H1 (cell line): ENCODE results near the gene PASD1. TPM values are rescaled to one million over a fixed set of nuclear protein-coding genes. Genes with fewer than 3 reads are reported as not detected.
"Not testable (repeated sequence)": the region's sequence is repeated elsewhere in the genome, so short reads cannot be mapped to it uniquely, and the experiment has no call there.

Experiments used
- CTCF ChIA-PET: fragments of 300-600 bp; sonication (Branson Sonifier 250); formaldehyde crosslinking; loops from one replicate; lab custom pipeline; 2021; ENCODE audit not compliant: partially characterized antibody; lab: Charles Lee
- POLR2A ChIA-PET: fragments of 300-600 bp; sonication (Branson Sonifier 250); formaldehyde crosslinking; loops from one replicate; lab custom pipeline; 2021; ENCODE audit warnings: inconsistent platforms; ENCODE audit not compliant: partially characterized antibody; lab: Charles Lee
- DNase-seq, 2 experiments: peaks; one replicate each; pipeline versions ENCODE4 v3.0.0 to v3.0.0-alpha.2; 2010 to 2022; ENCODE audit warnings: low spot score in 2 of 2, low read depth in 1 of 2, mixed read lengths in 1 of 2
- FAIRE-seq: peaks from 2 replicates; lab custom pipeline; 2011; peaks lifted over from hg19 to GRCh38; lab: Jason Lieb, UNC
- H2AFZ ChIP-seq: 2 replicates; pipeline ENCODE4 v1.8.1; 2012; ENCODE audit warnings: low read length, inconsistent platforms
- H2AK5ac ChIP-seq: 2 replicates; pipeline ENCODE4 v1.6.1; 2013; ENCODE audit warnings: low read depth, low read length
- H2BK120ac ChIP-seq: replicated peaks from 2 replicates; pipeline ENCODE3; 2013; ENCODE audit warnings: low read depth, low read length, inconsistent platforms
- H2BK12ac ChIP-seq: 2 replicates; pipeline ENCODE4 v1.6.1; 2013; ENCODE audit warnings: low read depth, low read length
- H2BK15ac ChIP-seq: 2 replicates; pipeline ENCODE4 v1.6.1; 2013; ENCODE audit warnings: low read length
- H2BK20ac ChIP-seq: 2 replicates; pipeline ENCODE4 v1.6.1; 2013; ENCODE audit warnings: low read length
- H2BK5ac ChIP-seq: 2 replicates; pipeline ENCODE4 v1.6.1; 2013; ENCODE audit warnings: low read depth, low read length
- H3K14ac ChIP-seq: 2 replicates; pipeline ENCODE4 v1.6.1; 2013; ENCODE audit warnings: inconsistent platforms; ENCODE audit not compliant: insufficient read length
- H3K18ac ChIP-seq: 2 replicates; pipeline ENCODE4 v1.6.1; 2013; ENCODE audit warnings: low read length; ENCODE audit errors: extremely low read depth
- H3K23ac ChIP-seq: 2 replicates; pipeline ENCODE4 v1.6.1; 2013; ENCODE audit warnings: inconsistent platforms; ENCODE audit not compliant: insufficient read length
- H3K23me2 ChIP-seq: 2 replicates; pipeline ENCODE4 v1.6.1; 2013; ENCODE audit warnings: low read depth, low read length
- H3K27ac ChIP-seq: 2 replicates; pipeline ENCODE4 v1.6.1; 2011; ENCODE audit warnings: low read depth, low read length, inconsistent platforms
- H3K27me3 ChIP-seq, 4 experiments: replicated peaks in 1 of 4; 1 replicate in 1 of 4; 2 replicates in 3 of 4; pipeline versions ENCODE4 v1.6.1 to v1.8.1; 2011 to 2013; ENCODE audit warnings: low read length in 3 of 4, mild to moderate bottlenecking in 3 of 4, inconsistent platforms in 2 of 4, mixed read lengths in 2 of 4, moderate library complexity in 1 of 4; ENCODE audit not compliant: control insufficient read depth in 3 of 4, insufficient read depth in 3 of 4; ENCODE audit errors: extremely low read depth in 1 of 4
- H3K36me3 ChIP-seq, 4 experiments: 2 replicates each; pipeline versions ENCODE4 v1.6.1 to v1.8.1; 2011 to 2013; ENCODE audit warnings: mild to moderate bottlenecking in 4 of 4, low read length in 3 of 4, moderate library complexity in 2 of 4, control low read depth in 1 of 4, inconsistent platforms in 1 of 4; ENCODE audit not compliant: insufficient read depth in 4 of 4, control insufficient read depth in 2 of 4
- H3K4ac ChIP-seq: replicated peaks from 2 replicates; pipeline ENCODE3; 2013; ENCODE audit warnings: low read length, low read depth, mixed read lengths, inconsistent platforms; ENCODE audit not compliant: insufficient read length
- H3K4me1 ChIP-seq, 4 experiments: replicated peaks in 1 of 4; 1 replicate in 1 of 4; 2 replicates in 3 of 4; pipeline versions ENCODE4 v1.6.1 to v1.8.1; 2011 to 2013; ENCODE audit warnings: low read length in 3 of 4, inconsistent platforms in 2 of 4, mixed read lengths in 1 of 4; ENCODE audit not compliant: insufficient read depth in 4 of 4, control insufficient read depth in 3 of 4
- H3K4me2 ChIP-seq, 2 experiments: 2 replicates each; pipeline versions ENCODE4 v1.6.1 to v1.8.1; 2011 to 2013; ENCODE audit warnings: low read depth in 2 of 2, low read length in 2 of 2, control low read depth in 1 of 2, inconsistent platforms in 1 of 2, mild to moderate bottlenecking in 1 of 2; ENCODE audit not compliant: insufficient read depth in 1 of 2
- H3K4me3 ChIP-seq, 4 experiments: fragments of 200-600, 300-600 bp in 1 of 4; sonication (generic), shearing (Covaris generic), sonication (Bioruptor Twin) in 1 of 4; 2 replicates each; pipeline versions ENCODE4 v1.5.1 to v1.8.1; 2011 to 2016; ENCODE audit warnings: low read length in 4 of 4, low read depth in 3 of 4, control low read depth in 2 of 4, inconsistent platforms in 2 of 4, mild to moderate bottlenecking in 2 of 4, mixed read lengths in 1 of 4, moderate library complexity in 1 of 4; ENCODE audit not compliant: insufficient read depth in 2 of 4; ENCODE audit errors: extremely low read depth in 1 of 4
- H3K56ac ChIP-seq: replicated peaks from 2 replicates; pipeline ENCODE3; 2013; ENCODE audit warnings: low read depth, mild to moderate bottlenecking, mixed read lengths, low read length, inconsistent platforms; ENCODE audit not compliant: insufficient read length
- H3K79me1 ChIP-seq: 2 replicates; pipeline ENCODE4 v1.6.1; 2013; ENCODE audit warnings: low read depth, low read length, control low read depth
- H3K79me2 ChIP-seq, 2 experiments: 2 replicates each; pipeline versions ENCODE4 v1.6.1 to v1.8.1; 2012 to 2013; ENCODE audit warnings: low read length in 2 of 2, mild to moderate bottlenecking in 2 of 2, inconsistent platforms in 1 of 2; ENCODE audit not compliant: insufficient read depth in 2 of 2, control insufficient read depth in 1 of 2
- H3K9ac ChIP-seq, 4 experiments: replicated peaks in 1 of 4; 1 replicate in 1 of 4; 2 replicates in 3 of 4; pipeline versions ENCODE4 v1.6.1 to v1.8.1; 2011 to 2013; ENCODE audit warnings: low read depth in 3 of 4, low read length in 3 of 4, control low read depth in 2 of 4, mild to moderate bottlenecking in 2 of 4, moderate library complexity in 2 of 4, inconsistent platforms in 1 of 4; ENCODE audit errors: extremely low read depth in 1 of 4
- H3K9me3 ChIP-seq, 2 experiments: 2 replicates each; pipeline versions ENCODE4 v1.6.1 to v1.8.1; 2012 to 2013; ENCODE audit warnings: mild to moderate bottlenecking in 2 of 2, moderate library complexity in 2 of 2, control low read depth in 1 of 2, inconsistent platforms in 1 of 2, low read depth in 1 of 2, low read length in 1 of 2, mixed read lengths in 1 of 2; ENCODE audit not compliant: insufficient read depth in 2 of 2
- H4K20me1 ChIP-seq, 2 experiments: replicated peaks in 1 of 2; 2 replicates each; pipeline versions ENCODE3 to v1.8.1; 2011 to 2013; ENCODE audit warnings: inconsistent platforms in 2 of 2, low read length in 2 of 2, mild to moderate bottlenecking in 1 of 2; ENCODE audit not compliant: insufficient read depth in 2 of 2, control insufficient read depth in 1 of 2
- H4K5ac ChIP-seq: 2 replicates; pipeline ENCODE4 v1.6.1; 2013; ENCODE audit warnings: low read length, low read depth, mixed read lengths, inconsistent platforms; ENCODE audit not compliant: insufficient read length
- H4K8ac ChIP-seq: 2 replicates; pipeline ENCODE4 v1.8.0; 2013; ENCODE audit warnings: mild to moderate bottlenecking, moderate library complexity, low read length, inconsistent platforms; ENCODE audit not compliant: insufficient read depth; ENCODE audit errors: extremely low read depth
- H4K91ac ChIP-seq: replicated peaks from 2 replicates; pipeline ENCODE3; 2013; ENCODE audit warnings: low read length, mixed read lengths, inconsistent platforms; ENCODE audit not compliant: insufficient read length
- whole genome bisulfite sequencing, 2 experiments: shearing (Covaris generic) in 1 of 2; methylation state at CpG; one replicate each; pipeline versions ENCODE4 v1.1.6 to v1.1.7; 2013 to 2015; ENCODE audit warnings: low lambda C conversion rate in 2 of 2, mixed read lengths in 2 of 2, inconsistent platforms in 1 of 2, low coverage in 1 of 2, missing lambda C conversion rate in 1 of 2; ENCODE audit not compliant: insufficient replicate concordance in 2 of 2, insufficient coverage in 1 of 2, insufficient read length in 1 of 2; ENCODE audit errors: extremely low coverage in 1 of 2, missing lambda C conversion rate in 1 of 2; 5-methylcytosine and 5-hydroxymethylcytosine counted together
- polyA plus RNA-seq, 7 experiments: library from polyadenylated mRNA; depleted of rRNA in 3 of 7; stranded (reverse) in 5 of 7; unstranded in 2 of 7; fragments of >200 nt in 5 of 7; fragments of 200-250 nt in 2 of 7; gene quantifications; 1 replicate in 5 of 7; 2 replicates in 1 of 7; 4 replicates in 1 of 7; pipeline versions ENCODE4 v1.2.1 to v1.2.3, GENCODE V29; 2011 to 2013; ENCODE audit warnings: missing spikeins in 2 of 7, mixed read lengths in 2 of 7
- total RNA-seq: library from RNA; stranded (reverse); fragmentation: NEBNext Ultra II Directional; extraction: Animal tissue kit (Norgen Biotek cat#: 25700); gene quantifications from 2 replicates; pipeline ENCODE4 v1.2.1, GENCODE V29; 2021

PASD1 gene
- total and polyA plus RNA-seq, 2 of the 8 experiments (the other 6 are each of a cell fraction or from before 2014, with no cell fraction given): 0.03 to 0.09 TPM

- WGBS, 2 experiments: 97% methylated on average over 7 of the region's 8 CpGs; no CpG with 5 or more reads in 1 of the 2 experiments
- H3K4me2 ChIP-seq, H3K4me3 ChIP-seq, H3K27me3 ChIP-seq, H4K91ac ChIP-seq, H2BK15ac ChIP-seq, H2AK5ac ChIP-seq, H3K23me2 ChIP-seq, POLR2A ChIA-PET, H3K79me2 ChIP-seq, H3K14ac ChIP-seq, H2BK5ac ChIP-seq, DNase-seq, H4K8ac ChIP-seq, H2BK12ac ChIP-seq, H3K4me1 ChIP-seq, H3K9ac ChIP-seq, H4K5ac ChIP-seq, H4K20me1 ChIP-seq, H3K56ac ChIP-seq, H2BK120ac ChIP-seq, H3K36me3 ChIP-seq, H2BK20ac ChIP-seq, H3K27ac ChIP-seq, H3K23ac ChIP-seq, H2AFZ ChIP-seq, H3K4ac ChIP-seq, H3K9me3 ChIP-seq, FAIRE-seq, H3K18ac ChIP-seq, H3K79me1 ChIP-seq: not testable (repeated sequence)
- CTCF ChIA-PET: interaction anchor here (1.3 to 1.8 kb wide), 2 partner anchors 17 kb away, joined by 4 to 5 read pairs; no protein-coding TSS in a partner anchor
Observed at GRCh38 chrX:151697082-151697481, 133.6 kb downstream of the PASD1 start.
